HG03457 (cell line): ENCODE measurements around the gene MAP2.
"Not testable (repeated sequence)": the region's sequence is repeated elsewhere in the genome, so short reads cannot be mapped to it uniquely, and the experiment has no call there.

ENCODE experiments used
- ATAC-seq: cut with Tn5 transposase; IDR thresholded peaks from one replicate; pipeline ENCODE4 v1.9.1; 2021; ENCODE audit warnings: moderate number of reproducible peaks; ENCODE audit not compliant: unreplicated experiment

Gene MAP2

GRCh38 chr2:209579230-209579749 lies 155.4 kb downstream of the MAP2 start:
- no peak for ATAC-seq

GRCh38 chr2:209581040-209581439 lies 157.2 kb downstream of the MAP2 start:
- ATAC-seq = no peak

GRCh38 chr2:209582281-209582680 lies 158.4 kb downstream of the MAP2 start:
- ATAC-seq = no peak

- no peak for ATAC-seq
Observed at GRCh38 chr2:209584472-209584871, 160.6 kb downstream of the MAP2 start.

- no peak for ATAC-seq
Observed at GRCh38 chr2:209584915-209585314, 161.1 kb downstream of the MAP2 start.

GRCh38 chr2:209591021-209591420 lies 167.2 kb downstream of the MAP2 start:
- no peak for ATAC-seq

- no peak for ATAC-seq
Observed at GRCh38 chr2:209592106-209592505, 168.3 kb downstream of the MAP2 start.

GRCh38 chr2:209593930-209594329 lies 170.1 kb downstream of the MAP2 start:
- no peak for ATAC-seq

GRCh38 chr2:209596262-209596661 lies 172.4 kb downstream of the MAP2 start:
- ATAC-seq = no peak

- ATAC-seq = not testable (repeated sequence)
Observed at GRCh38 chr2:209598227-209598626, 174.4 kb downstream of the MAP2 start.

GRCh38 chr2:209600341-209601171 lies 176.7 kb downstream of the MAP2 start:
- no peak for ATAC-seq

- no peak for ATAC-seq
Observed at GRCh38 chr2:209601497-209601896, 177.7 kb downstream of the MAP2 start.

GRCh38 chr2:209602259-209602658 lies 178.4 kb downstream of the MAP2 start:
- no peak for ATAC-seq

- no peak for ATAC-seq
Observed at GRCh38 chr2:209609531-209609930, 185.7 kb downstream of the MAP2 start.

GRCh38 chr2:209610631-209611030 lies 186.8 kb downstream of the MAP2 start:
- ATAC-seq = no peak

- ATAC-seq = no peak
Observed at GRCh38 chr2:209613649-209614305, 189.9 kb downstream of the MAP2 start.

- ATAC-seq = no peak
Observed at GRCh38 chr2:209614690-209615369, 191.0 kb downstream of the MAP2 start.

- no peak for ATAC-seq
Observed at GRCh38 chr2:209619782-209620181, 195.9 kb downstream of the MAP2 start.

GRCh38 chr2:209624192-209624938 lies 200.5 kb downstream of the MAP2 start:
- ATAC-seq = no peak

GRCh38 chr2:209629597-209629996 lies 205.8 kb downstream of the MAP2 start:
- no peak for ATAC-seq

- ATAC-seq = no peak
Observed at GRCh38 chr2:209633911-209634310, 210.1 kb downstream of the MAP2 start.
